Activated B cell treated with CpG ODN at 0.5 μM for 24 hours (primary cell): ENCODE measurements around the gene GRAMD2B. TPM values are rescaled to one million over a fixed set of nuclear protein-coding genes. Genes with fewer than 3 reads are reported as not detected.

ENCODE experiments used
- ATAC-seq: fragments of 200-7000 bp; cut with Tn5 transposase; one replicate; pipeline ENCODE4 v1.10.0; 2021; ENCODE audit warnings: low read depth, mild to moderate bottlenecking, moderate library complexity
- CTCF ChIA-PET: fragments of 350-600 bp; sonication (Branson Sonifier 250); formaldehyde crosslinking; loops from one replicate; lab custom pipeline; 2021; ENCODE audit warnings: antibody characterized with exemption; lab: Charles Lee
- POLR2A ChIA-PET: fragments of 350-600 bp; sonication (Branson Sonifier 250); formaldehyde crosslinking; loops from one replicate; lab custom pipeline; 2021; ENCODE audit warnings: antibody characterized with exemption; lab: Charles Lee
- DNase-seq: peaks from one replicate; pipeline ENCODE4 v3.0.0; 2022
- H3K27ac Mint-ChIP-seq: one replicate; pipeline ENCODE4 v1.8.0; 2020; ENCODE audit warnings: mixed read lengths
- H3K27me3 Mint-ChIP-seq: one replicate; pipeline ENCODE4 v1.8.0; 2021; ENCODE audit warnings: mixed read lengths
- H3K36me3 Mint-ChIP-seq: one replicate; pipeline ENCODE4 v1.8.0; 2021; ENCODE audit warnings: low read depth, mixed read lengths
- H3K4me1 Mint-ChIP-seq: one replicate; pipeline ENCODE4 v1.8.0; 2021; ENCODE audit warnings: mixed read lengths
- H3K4me3 Mint-ChIP-seq: one replicate; pipeline ENCODE4 v1.8.0; 2020; ENCODE audit warnings: mild to moderate bottlenecking, mixed read lengths
- H3K9me3 Mint-ChIP-seq: one replicate; pipeline ENCODE4 v1.8.0; 2020; ENCODE audit warnings: mixed read lengths
- intact Hi-C: fragments of 100-400 bp; cut with micrococcal nuclease; formaldehyde crosslinking; loops from one replicate; pipeline ENCODE4 v1.15.1; 2024
- total RNA-seq: library from RNA; stranded (reverse); gene quantifications from 2 replicates; pipeline ENCODE4 v1.2.3, GENCODE V29; 2022
- TF ChIP-seq, protein P1 (sequence below): fragments of 200-600 bp; IDR thresholded peaks from one replicate; pipeline ENCODE4 v1.8.0; 2022; ENCODE audit warnings: antibody characterized with exemption, mild to moderate bottlenecking

The GRAMD2B gene
- total RNA-seq, 1 donor from 2014 or later = 4.9 TPM

DNA sequence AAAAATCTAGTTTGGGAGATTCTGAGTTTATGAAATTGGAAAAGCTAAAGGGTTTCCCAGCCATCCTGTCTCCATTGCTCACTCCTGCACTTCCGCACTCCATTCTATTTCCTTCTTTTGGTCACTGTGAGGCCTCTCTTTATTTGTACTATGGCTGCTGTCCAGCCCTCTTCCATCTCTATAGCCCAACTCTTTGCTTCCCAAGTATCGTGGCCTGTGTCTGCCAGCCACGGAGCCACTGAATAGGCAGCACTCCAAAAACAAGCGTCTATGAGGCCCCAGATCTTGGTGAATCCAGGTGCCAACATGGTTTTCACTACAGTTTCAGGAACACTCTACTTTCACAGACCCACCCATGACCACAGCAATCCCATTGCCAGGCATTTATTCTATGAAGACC, 37.2 kb downstream of the GRAMD2B start:
- no peaks in the 10 kb centered on the region for H3K9me3 Mint-ChIP-seq
- H3K4me1 Mint-ChIP-seq = peaks cover 20% of the 10 kb centered on the region
- DNase-seq (no peak), ATAC-seq (no peak)
- H3K27ac Mint-ChIP-seq = no peak overlapping the region
- no peak overlapping the region for H3K4me3 Mint-ChIP-seq
- ChIA-PET POLR2A (no interaction called here), CTCF (no interaction called here)
- no peaks in the 10 kb centered on the region for H3K27me3 Mint-ChIP-seq
- intact Hi-C loops = no loop called here
- no peaks in the 10 kb centered on the region for H3K36me3 Mint-ChIP-seq
- TF ChIP-seq, protein P1, sequence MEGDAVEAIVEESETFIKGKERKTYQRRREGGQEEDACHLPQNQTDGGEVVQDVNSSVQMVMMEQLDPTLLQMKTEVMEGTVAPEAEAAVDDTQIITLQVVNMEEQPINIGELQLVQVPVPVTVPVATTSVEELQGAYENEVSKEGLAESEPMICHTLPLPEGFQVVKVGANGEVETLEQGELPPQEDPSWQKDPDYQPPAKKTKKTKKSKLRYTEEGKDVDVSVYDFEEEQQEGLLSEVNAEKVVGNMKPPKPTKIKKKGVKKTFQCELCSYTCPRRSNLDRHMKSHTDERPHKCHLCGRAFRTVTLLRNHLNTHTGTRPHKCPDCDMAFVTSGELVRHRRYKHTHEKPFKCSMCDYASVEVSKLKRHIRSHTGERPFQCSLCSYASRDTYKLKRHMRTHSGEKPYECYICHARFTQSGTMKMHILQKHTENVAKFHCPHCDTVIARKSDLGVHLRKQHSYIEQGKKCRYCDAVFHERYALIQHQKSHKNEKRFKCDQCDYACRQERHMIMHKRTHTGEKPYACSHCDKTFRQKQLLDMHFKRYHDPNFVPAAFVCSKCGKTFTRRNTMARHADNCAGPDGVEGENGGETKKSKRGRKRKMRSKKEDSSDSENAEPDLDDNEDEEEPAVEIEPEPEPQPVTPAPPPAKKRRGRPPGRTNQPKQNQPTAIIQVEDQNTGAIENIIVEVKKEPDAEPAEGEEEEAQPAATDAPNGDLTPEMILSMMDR = no peak

DNA sequence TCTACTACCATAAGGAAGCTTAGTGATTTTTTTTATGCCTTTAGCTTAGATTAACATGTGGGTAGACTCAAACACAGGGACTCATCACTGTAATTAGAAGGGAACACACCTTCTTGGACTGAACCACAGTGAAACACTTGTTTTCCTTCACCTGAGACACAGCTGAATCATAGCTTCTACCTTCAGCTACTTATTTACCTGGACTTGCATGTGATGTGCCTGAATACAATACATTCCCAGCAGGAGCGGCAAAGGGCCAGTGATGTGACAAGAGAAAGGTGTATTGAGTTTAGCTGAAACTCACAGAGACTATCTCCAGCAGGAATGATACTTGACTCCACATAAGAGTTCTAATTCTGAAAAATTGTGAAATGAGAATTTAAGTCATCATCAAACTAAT, 37.8 kb downstream of the GRAMD2B start:
- ChIA-PET CTCF (no interaction called here), POLR2A (no interaction called here)
- Mint-ChIP-seq H3K4me3 (no peak overlapping the region), H3K4me1 (peaks cover 20% of the 10 kb centered on the region), H3K27ac (no peak overlapping the region), H3K27me3 (no peaks in the 10 kb centered on the region), H3K36me3 (no peaks in the 10 kb centered on the region), H3K9me3 (no peaks in the 10 kb centered on the region)
- TF ChIP-seq, protein P1 = no peak
- DNase-seq (no peak), ATAC-seq (no peak)
- intact Hi-C loops = no loop called here

DNA sequence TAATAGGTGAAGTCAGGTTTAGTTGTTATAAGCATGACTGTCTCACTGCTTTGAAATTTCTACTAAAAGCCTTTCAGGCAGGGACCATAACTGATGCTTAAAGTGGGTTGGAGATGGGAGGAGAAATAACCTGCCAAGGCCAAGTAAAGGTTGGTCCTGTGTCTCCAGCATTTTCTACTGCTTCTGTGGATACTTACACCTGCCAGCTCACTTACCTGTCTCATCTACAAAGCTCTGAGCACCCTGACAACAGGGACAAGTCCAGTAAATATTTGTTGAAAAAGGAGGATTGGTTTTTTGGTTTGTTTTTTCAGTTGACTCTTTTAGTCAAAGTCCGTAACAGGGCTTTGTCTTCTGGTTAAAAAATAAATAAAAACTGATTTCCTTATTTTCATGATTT, 38.6 kb downstream of the GRAMD2B start:
- TF ChIP-seq, protein P1 = no peak
- DNase-seq (no peak), ATAC-seq (no peak)
- Mint-ChIP-seq H3K4me1 (peaks cover 20% of the 10 kb centered on the region), H3K4me3 (no peak overlapping the region), H3K36me3 (no peaks in the 10 kb centered on the region), H3K27ac (peak overlapping the region; percentile 33), H3K9me3 (no peaks in the 10 kb centered on the region), H3K27me3 (no peaks in the 10 kb centered on the region)
- intact Hi-C loops = loop anchor here (1.0 to 2.0 kb wide), 2 partner anchors 12 to 39 kb away; partner anchors contain the start of gene GRAMD2B
- ChIA-PET CTCF (no interaction called here), POLR2A (interaction anchor here (0.7 to 1.4 kb wide), 2 partner anchors 38 to 40 kb away, joined by 3 to 6 read pairs; partner anchors contain the start of gene GRAMD2B)

DNA sequence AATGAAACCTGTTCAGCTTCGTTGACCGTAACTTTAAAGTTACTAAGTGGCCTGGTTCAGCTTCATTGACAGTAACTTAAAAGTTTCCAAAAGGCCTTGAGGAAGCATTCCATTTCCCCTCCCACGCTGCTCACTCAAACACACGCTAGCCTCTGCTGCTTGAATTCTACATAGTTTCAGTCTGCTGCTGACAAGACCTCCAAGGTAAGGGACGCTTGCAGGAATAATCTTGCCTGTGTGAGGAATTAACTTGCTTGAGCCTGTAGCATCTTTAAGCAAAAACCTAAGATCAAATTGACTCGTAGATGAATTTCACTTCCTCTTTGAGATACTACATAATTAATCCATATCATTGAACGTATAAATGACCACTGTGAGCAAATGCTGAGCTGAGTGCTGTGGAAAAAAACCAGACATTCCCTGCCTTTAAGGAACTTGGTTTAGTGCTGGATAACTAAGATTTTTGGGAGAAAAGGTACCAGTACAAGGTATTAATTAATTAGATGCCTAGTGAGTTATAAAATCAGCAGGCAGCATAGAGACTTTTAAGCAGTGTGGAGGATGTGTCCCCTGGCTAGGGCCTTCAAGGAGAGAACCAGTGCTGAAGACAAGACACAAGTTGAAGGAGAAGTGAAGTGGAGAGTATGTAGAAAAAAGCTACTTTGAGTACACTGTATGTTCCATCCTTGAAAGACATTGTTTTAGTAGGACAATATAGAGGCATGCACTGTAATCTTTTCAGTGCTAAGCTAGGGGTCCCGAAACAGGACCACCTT, 39.2 kb downstream of the GRAMD2B start:
- no peaks in the 10 kb centered on the region for H3K36me3 Mint-ChIP-seq
- TF ChIP-seq, protein P1 = no peak
- no peaks in the 10 kb centered on the region for H3K27me3 Mint-ChIP-seq
- ChIA-PET CTCF (no interaction called here), POLR2A (interaction anchor here (0.7 to 1.4 kb wide), 2 partner anchors 39 to 41 kb away, joined by 3 to 6 read pairs; partner anchors contain the start of gene GRAMD2B)
- H3K9me3 Mint-ChIP-seq = no peaks in the 10 kb centered on the region
- peak; percentile 83 for ATAC-seq
- DNase-seq = no peak
- intact Hi-C loops = loop anchor here (1.0 to 2.0 kb wide), 2 partner anchors 12 to 40 kb away; partner anchors contain the start of gene GRAMD2B
- H3K4me3 Mint-ChIP-seq = peak overlapping the region; percentile 44
- peak overlapping the region; percentile 64 for H3K27ac Mint-ChIP-seq
- H3K4me1 Mint-ChIP-seq = peaks cover 20% of the 10 kb centered on the region

DNA sequence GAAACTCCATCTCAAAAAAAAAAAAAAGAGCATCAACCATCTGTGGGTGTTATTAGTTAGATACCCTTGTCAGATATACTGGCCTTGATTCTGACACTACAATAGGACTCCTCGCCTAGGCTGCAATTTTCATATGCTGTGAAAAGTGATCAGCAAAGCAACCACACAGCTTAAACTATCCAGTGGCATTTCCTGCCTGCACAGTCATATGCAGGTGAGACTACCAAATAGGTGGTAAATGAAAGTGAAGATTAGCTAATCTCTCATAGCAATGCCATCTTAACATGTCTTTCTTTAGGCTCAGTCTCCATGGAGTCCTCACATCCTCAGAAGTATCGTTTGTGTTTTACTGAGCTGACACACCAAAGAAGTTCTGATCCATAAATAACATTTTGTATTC, 40.8 kb downstream of the GRAMD2B start:
- no peak overlapping the region for H3K4me3 Mint-ChIP-seq

More for the DNA sequence above, 40.8 kb downstream of the GRAMD2B start:
- Mint-ChIP-seq H3K4me1 (peaks cover 20% of the 10 kb centered on the region), H3K27me3 (no peaks in the 10 kb centered on the region), H3K27ac (no peak overlapping the region), H3K36me3 (no peaks in the 10 kb centered on the region), H3K9me3 (no peaks in the 10 kb centered on the region)
- CTCF ChIA-PET = no interaction called here
- no peak for ATAC-seq
- no peak for DNase-seq
- TF ChIP-seq, protein P1 = no peak
- POLR2A ChIA-PET = no interaction called here
- intact Hi-C loops = no loop called here
